OCI-LY3 (cell line): ENCODE measurements around the gene SDHAF3.

Experiments
- CTCF ChIP-seq: fragments of 200-600, 300-600 bp; sonication (generic); IDR thresholded peaks from 2 replicates; pipeline ENCODE4 v1.5.1; 2014; ENCODE audit warnings: antibody characterized with exemption, low read length, low read depth
- EZH2phosphoT487 ChIP-seq: fragments of 200-600 bp; shearing (Covaris generic); IDR thresholded peaks from 2 replicates; pipeline ENCODE4 v1.6.1; 2018; ENCODE audit warnings: antibody characterized with exemption, mixed run types, low read depth

- TF ChIP-seq CTCF (no peak), EZH2phosphoT487 (no peak)
Observed at GRCh38 chr7:97200018-97200417, 82.5 kb downstream of the SDHAF3 start.
